NCI-H69 (cell line): Measurements from ENCODE around the gene EPHA10.

Experiments used
- DNase-seq: peaks from one replicate; lab custom pipeline; 2025; lab: John Stamatoyannopoulos, UW

The EPHA10 gene

DNA sequence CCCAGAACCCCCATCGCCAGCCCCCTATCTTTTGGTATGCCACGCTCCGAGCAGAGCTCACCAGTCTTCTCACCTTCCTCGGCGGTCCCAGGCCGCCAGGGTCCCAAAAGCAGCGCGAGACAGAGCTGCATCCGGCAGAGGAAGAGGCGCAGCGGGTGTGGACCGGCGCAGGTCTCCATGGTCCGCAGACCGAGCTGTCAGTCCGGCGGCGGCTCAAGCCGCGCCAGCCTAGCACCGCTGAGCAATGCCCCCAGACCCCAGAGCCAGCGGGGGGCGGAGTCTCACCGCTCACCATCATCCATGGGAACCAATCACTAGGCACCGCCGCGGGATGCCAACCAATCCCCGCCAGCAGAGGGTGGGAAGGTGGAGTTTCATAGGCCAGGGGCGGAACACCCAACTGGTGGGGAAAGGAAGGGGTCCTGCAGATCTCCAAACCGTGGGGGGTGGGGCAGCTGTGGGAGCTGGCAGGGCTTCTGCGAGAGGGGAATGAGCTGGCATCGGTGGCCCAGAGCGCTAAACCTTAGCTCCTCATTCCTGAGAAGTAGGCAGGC lies at the start of gene EPHA10:
TSS of gene EPHA10 (minus strand) at position 233 of the 554 bp plus-strand sequence. CDS start at position 179, 54 bp downstream.
- peak; percentile 85 for DNase-seq

DNA sequence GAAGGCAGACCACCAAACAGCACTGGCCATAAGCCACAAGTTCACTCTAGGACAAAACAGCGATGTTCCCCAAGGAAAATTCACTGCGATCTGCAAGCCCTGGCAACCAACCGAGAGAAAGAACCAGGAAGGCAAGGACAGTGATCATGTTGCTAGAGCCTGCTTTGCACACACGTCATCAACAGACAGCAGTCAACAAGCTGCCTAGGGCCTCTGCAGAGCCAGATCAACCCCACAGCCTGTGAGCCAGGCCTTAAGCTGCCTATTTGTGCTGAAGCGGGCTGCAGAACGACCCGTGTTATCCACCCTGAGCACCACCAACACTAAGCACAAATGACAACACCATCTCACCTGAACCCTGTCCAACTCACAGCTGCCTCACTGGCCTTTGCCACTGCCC lies 49.3 kb upstream of the EPHA10 start:
- no peak for DNase-seq

DNA sequence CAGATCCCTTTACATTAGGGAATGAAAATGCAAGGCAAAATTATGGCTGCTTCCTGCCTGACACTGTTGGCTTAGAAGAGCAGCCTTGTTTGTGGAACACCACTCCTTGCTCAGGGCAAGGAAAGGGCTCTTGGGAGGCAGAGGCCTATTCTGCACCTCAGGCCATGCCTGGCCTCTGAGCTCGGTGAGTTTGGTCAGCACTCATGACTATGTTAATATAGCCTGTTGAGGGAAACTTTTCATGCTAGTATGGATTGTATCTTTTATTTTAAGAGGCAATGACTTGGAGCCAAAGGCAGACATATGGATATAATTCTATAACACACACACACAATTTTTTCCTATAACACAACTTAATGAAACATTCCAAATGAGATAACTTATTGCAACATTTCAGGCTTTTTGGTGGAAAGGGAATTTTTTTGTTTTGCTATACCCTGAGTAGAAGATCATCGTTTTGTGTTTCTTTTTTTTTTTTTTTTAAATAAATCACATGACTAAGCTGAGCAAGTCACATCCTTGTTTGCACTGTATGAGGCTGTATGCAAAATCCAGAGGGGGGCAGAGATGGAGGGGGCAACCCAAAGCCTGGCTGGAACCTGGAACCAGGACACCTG lies 48.7 kb upstream of the EPHA10 start:
- no peak for DNase-seq

DNA sequence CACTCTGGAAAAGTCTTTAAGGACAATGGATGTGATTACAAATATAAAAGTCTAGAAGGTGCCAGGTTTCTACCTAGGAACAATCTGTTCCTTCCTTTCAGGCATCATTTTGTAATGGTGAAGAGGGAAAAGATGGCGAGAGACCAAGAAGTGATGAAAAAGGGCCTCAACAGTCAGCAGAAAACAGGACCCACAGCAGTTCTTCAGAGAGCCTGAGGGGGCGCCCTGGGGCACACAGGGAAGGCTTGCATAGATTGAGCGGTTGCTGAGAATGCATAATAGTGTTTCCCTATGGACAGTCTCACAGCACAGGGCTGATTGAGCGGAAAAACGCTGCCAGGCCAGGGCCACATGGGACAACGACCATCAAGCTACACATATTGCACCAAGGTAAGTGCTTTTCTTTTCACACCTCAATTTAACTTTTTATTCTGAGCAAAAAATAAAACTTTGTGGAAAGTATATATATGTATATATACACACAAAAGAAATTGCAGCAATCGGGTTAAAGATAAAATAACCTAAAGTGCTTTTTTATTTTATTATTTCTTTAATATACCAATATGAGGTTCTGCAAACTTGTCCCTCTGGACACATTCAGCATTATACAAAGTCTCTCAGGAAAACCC lies 46.2 kb upstream of the EPHA10 start:
- peak; percentile 75 for DNase-seq

DNA sequence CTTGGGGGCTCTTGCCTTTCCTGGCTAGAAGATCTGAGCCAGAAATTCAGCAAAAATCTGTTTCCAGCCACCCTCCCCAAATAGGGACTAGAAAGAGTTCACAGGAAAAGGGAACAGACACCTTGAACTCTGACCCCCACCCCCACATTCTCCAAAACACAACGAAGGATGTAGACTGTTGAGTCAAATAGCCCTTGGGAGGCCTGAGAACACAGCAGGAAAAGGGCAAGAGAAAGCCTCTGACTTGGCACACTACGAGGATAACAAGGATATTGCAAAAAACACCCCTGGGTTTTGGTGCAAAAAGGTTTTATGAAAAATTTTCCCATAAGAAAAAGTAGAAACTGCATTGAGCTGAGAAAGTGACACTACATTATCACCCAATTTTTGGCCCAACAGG lies 45.0 kb upstream of the EPHA10 start:
- DNase-seq, result no peak

DNA sequence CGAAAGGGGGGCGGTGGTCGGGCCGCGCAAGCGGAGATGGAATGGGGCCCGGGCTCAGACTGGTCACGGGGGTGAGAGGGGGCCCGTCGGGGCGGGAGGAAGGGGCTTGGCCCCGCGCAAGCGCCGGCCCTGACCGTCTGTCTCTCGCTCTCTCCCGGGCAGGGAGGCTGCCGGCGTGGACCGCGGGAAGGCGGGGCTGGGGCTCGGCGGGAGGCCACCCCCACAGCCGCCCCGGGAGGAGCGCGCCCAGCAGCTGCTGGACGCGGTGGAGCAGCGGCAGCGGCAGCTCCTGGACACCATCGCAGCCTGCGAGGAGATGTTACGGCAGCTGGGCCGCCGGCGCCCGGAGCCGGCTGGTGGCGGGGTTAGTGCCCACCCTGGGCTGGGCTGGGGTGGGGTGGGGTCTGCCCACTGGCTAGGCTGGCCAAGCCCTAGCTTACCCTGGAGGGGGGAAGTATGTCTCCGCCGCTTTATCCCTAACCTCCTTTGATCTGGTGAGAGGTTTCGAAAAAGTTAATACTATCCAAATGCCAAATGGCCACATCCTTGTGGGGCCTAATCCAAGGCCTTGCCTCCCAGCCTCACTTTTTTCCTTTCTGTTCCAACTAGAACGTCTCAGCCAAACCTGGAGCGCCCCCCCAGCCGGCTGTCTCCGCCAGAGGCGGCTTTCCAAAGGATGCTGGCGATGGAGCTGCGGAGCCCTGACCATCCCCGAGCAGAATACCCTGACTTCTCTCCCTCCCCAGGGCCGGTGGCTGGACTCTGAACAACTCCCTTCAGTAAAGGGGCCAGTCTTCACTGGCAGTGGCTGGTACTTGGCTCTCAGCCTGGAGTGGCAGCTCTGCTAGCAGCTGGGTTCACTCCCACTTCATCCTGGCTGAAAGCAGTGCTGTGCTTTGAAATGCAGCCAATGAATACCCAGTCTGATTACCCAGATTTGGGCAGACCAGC lies 43.7 kb upstream of the EPHA10 start:
- peak; percentile 82 for DNase-seq

DNA sequence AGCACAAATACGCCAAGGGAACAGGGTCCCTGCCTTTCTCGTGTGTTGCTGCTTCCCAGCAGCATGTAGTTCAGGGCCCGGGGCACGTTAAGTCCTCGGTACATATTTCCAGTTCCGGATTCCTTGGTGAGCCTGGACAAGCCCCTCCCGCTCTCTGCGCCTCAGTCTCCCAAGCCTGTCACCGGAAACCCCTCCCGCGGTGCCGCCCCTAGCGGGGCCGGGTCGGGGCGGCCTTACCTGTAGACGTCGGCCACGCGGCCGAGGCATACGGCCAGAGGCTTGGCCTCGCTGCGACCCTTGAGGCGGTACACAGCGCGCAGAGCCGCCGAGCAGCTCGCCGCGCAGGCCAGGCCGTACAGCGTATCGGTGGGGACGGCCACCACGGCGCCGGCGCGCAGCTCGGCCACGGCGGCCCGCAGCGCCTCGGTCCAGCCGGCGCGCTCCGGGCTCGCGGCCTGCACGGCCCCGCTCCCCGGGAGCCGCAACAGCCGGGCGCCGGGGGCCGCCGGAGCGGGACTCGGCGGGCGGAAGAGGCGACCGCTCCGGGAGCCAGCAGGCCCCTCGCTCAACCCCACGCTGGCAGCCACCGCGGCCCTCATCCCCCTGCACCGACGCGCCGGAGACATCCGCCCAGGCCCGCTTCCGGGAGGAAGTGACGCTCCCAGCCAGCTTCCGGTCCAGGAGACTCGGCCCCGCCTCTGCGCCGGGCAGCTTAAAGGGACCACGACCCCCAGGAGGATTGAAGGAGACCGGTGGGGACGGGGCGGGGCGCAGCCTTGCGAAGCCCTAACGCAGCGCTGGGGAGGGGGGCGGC lies 42.8 kb upstream of the EPHA10 start, which contains the start of the genes C1orf122 and YRDC:
TSS of gene C1orf122 (plus strand) at position 236 of the 814 bp plus-strand sequence. CDS start 615 bp downstream, outside the sequence.
TSS of gene YRDC (minus strand) at position 654 of the 814 bp plus-strand sequence. CDS start at position 626, 28 bp downstream.
- DNase-seq, result peak; percentile 93

DNA sequence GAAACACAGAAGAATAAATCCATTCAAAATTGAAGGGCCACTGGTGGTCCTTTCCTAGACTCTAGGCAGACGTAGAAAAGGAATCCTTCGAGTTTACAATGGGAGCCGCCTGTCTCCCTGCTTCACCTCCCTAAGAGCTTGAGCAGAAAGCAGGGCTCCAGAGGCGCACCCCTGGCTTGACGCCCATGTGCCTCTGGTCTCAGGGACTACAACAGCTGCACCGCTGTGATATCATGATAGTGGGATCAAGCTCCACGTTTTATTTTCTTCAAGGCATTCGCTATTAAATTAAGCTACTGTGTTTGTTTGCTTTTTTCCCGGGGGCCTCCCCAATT lies 42.3 kb upstream of the EPHA10 start:
- no peak for DNase-seq

DNA sequence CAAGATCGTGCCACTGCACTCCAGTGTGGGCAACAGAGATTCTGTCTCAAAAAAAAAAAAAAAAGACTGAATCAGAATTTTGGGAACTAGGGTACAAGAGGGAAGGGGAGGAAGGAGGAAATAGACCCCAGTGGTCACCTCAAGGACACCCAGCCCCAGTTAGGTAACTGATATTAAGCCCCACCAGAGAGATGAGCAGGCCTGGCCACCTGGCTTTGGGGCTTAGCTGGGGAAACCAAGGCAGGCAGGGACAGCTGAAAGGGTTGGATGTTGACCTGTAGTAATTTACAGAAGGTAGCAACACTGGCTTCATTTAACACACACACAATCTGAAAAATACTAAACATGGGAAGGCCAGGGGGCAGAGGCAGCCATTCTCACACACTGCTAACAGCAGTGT lies 37.5 kb upstream of the EPHA10 start:
- DNase-seq, result no peak

DNA sequence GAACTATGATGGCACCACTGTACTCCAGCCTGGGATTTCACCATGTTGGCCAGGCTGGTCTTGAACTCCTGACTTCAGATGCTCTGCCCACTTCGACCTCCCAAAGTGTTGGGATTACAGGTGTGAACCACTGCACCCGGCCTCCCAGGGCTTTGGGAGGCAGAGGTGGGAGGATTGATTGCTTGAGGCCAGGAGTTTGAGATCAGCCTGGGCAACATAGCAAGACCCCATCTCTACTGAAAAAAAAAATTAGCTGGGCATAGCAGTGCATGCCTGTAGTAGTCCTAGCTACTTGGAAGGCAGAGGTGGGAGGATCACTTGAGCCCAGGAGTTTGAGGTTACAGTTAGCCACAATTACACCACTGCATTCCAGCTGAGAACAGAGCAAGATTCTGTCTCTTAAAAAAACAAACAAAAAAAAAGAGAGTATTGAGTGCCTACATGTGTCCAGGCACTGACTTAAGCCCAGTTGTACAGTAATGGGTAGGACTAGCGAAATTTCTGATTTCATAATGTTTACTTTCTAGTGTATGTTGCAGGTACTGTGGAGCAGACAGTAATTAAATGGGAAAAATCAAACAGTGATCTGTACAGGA lies 32.9 kb upstream of the EPHA10 start:
- no peak for DNase-seq

DNA sequence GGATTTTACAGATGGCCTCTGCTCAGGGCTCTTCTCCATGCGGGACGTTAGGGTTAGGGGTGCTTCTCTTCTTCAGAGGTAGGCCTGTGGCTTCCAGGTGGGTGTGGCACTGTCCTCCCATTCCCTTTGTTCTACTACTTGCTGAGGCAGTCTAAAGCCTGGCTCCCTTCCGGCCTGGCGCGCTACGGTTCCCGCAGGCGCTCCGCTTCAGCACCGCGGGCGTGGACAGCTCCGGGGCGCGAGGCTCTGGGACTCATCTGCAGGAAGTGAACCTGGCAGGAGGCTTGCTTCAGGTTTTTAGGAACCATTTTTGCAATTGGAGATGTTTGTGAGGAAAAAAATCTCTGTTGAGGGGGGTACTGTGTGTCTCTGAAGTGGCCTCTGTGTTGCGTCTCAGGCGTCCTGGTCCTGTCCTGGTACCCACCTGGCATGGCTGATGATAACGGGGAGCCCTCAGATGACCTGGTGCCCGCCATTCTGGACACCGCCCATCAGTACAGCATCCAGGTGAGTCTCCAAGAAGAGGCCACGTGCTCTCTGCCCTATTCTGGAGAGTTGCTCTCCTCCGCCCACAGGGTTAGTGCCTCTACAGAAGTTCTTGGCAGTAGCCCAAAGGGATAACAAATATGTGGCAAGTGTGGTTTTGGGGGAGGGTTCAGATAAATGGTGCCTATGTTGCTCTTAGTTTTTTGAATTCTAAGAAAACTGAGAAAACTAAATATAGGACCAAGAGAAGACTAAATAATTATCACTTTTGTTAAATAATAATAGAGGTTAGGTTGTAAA lies 30.6 kb upstream of the EPHA10 start:
- DNase-seq, result peak; percentile 52

DNA sequence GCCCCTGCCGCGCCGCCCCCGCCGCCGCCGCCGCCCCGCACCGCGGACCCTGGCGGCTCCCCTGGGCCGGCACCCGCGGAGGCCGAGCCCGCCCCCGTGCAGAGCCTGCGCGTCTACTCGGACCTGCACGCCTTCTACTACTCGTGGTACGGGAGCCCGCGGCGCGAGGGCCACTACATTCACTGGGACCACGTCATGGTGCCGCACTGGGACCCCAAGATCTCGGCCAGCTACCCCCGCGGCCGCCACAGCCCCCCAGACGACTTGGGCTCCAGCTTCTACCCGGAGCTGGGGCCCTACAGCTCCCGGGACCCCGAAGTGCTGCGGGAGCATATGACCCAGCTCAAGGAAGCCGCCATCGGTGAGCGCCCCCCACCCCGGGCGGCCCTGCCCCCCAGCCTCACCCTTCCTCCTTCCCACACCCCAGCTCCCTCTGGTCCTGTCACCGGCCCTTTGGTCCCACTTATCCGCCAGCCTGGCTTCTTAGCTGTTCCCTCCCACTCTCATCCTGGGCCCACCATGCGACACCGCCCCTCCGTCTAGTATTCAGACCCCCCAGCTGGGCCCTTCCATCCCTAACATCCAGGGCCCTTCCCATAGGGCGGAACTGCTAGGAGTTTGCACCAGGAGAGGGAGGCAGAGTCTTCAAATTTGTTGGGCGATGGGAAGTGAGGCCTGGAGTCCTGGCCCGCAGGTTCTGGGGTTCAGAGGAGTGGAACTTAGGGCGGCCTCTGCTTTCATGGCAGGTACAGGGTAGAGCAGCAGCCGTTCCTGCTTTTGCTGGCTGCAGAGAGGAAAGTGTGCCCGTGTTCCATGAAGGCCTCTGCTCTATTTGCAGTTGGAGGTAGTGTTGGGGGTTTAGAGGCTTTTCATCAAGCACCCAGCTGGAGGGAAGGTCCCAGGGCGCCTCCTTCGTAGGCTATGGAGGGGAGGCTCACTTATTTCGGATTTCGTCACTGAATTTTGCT lies 29.7 kb upstream of the EPHA10 start:
- peak; percentile 42 for DNase-seq

DNA sequence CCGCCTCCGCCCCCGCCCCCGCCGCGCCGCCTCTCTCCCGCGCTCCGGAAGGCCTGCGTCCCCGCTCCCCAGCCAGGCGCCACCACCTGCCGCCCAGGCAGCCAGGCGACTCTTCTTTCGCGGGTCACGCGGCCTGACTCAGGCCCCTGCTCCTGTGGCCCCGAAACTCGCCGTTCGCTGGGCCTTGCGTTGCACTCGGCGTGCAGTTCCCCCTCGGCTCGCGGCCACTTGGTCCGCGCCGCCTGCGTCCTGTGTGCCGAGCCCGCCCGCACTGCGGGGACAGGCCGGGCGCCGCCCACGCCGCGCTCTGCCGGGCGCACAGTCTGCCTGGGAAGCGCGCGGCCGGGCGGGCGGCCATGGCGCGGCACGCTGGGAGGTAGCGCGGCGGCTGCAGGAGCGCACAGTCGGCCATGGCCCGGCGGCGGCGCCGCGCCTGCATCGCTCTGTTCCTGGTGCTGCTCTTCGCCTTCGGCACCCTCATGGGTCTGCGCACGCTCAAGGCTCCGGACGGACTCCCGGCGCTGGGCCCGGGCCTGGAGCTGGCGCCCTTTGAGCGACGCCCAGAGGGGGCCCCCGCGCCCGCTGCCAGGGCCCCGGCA lies 29.0 kb upstream of the EPHA10 start, which contains the start of gene MANEAL:
TSS of gene MANEAL (plus strand) at position 75 of the 599 bp plus-strand sequence. CDS start at position 411, 336 bp downstream.
- peak; percentile 72 for DNase-seq

DNA sequence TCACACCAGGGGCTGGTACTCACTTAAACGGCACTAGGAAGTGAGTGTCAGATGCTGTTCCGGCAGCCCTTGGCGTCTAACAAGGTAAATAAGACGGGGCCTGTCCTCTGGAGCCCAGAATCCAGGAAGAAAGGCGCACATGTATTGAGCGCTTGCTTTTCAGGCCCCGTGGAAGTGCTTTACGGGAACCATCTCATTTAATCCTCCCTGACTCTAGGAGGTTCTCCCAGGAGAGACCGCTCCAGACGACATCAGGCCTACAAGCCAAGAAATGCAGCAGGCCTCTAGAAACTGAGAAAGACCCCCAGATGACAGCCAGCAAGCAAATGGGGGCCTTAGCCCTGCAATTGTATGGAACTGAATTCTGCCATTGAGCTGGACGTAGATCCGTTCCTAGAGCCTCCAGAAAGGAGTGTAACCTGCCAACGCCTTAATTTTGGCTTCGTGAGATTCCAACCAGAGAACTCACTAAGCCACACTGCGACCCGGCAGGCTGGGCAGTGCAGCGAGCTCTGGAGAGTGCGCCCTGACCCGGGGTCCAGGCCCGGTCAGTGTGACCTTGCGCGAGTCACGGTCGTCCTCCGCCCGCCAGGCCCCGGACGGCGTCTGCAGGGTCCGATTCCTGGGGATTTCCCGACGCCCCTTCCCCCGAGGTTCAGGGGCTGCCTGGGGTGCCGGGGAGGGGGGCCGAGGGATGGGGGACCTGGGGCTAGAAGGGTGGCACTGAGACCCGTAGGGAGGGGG lies 28.2 kb upstream of the EPHA10 start:
- no peak for DNase-seq

DNA sequence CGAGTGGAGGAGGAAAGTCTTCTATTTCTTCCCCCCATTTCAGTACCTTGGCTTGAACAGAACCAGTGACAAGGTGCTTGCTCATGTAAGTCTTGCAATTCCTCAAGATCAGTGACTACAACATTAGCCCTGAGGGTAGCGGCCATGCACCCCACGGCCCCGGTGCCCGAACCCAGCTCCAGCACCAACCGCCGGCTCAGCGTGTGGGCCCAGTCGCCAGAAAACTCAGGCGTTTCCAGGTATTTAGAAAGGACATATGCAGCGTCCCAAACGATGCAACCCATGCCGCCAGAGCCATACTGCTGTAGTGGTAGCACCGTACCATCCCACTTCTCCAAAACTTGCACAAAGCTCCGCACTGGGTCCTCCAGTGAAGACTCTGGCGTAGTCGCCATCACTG lies 17.6 kb upstream of the EPHA10 start:
- no peak for DNase-seq

DNA sequence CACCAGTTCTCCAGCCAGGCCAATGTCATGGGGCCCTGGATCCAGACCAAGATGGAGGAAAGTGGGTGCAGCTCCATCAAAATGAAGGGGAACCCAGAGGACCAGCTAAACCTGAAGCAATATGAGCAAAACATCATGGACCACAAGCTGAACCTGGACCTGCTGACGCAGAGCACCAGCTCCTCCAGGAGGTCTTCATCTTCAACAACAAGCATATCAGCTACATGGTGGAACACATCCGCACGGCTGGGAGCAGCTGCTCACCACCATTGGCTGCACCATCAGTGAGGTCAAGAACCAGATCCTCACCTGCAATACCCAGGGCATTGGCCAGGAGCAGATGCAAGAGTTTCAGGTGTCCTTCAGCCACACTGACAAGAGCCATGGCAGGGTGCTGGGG lies 13.7 kb upstream of the EPHA10 start:
- DNase-seq, result no peak

DNA sequence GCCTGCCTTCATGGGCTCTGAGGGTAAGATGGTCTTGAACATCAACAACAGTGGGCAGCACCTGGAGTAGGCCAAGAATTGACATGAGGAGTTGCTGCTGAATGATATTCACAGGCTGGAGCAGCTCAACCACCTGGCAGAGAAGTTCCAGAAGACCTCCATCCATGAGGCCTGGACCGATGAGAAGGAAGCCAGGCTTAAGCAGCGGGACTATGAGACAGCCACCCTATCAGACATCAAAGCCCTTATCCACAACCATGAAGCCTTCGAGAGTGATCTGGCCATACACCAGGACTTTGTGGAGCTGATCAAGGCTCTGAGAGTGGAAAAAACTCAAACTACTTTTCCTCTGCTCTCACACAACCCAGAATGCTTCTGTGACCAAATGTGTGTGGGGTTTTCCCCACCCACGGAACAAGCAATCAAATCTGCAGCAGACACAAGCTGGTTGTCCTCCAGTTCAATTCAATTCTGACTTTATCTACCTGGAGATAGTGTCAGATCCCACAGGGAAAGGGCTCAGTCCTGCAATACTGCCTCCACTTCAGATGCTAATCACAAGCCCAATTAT lies 12.1 kb upstream of the EPHA10 start:
- DNase-seq, result no peak
